Astrocyte (in vitro differentiated cells and primary cell): ENCODE results near the gene THAP5. TPM values are rescaled to one million over a fixed set of nuclear protein-coding genes. Genes with fewer than 3 reads are reported as not detected.

ENCODE experiments used
- DNase-seq: peaks from one replicate; pipeline ENCODE4 v3.0.0-alpha.2; 2010; ENCODE audit warnings: low read depth
- FAIRE-seq: peaks from 2 replicates; lab custom pipeline; 2011; peaks lifted over from hg19 to GRCh38; lab: Jason Lieb, UNC
- H2AFZ ChIP-seq: 2 replicates; pipeline ENCODE4 v1.6.0; 2012; ENCODE audit warnings: low read depth, low read length, inconsistent platforms
- H3K27ac ChIP-seq: 2 replicates; pipeline ENCODE4 v1.5.1; 2011; ENCODE audit warnings: low read depth, low read length, inconsistent platforms
- H3K27me3 ChIP-seq: 2 replicates; pipeline ENCODE4 v1.6.0; 2011; ENCODE audit warnings: low read length, inconsistent platforms; ENCODE audit not compliant: insufficient read depth
- H3K36me3 ChIP-seq: 2 replicates; pipeline ENCODE4 v1.5.1; 2011; ENCODE audit warnings: low read length, inconsistent platforms; ENCODE audit not compliant: insufficient read depth
- H3K4me1 ChIP-seq: 2 replicates; pipeline ENCODE4 v1.5.1; 2011; ENCODE audit warnings: low read length, inconsistent platforms; ENCODE audit not compliant: insufficient read depth
- H3K4me2 ChIP-seq: 2 replicates; pipeline ENCODE4 v1.6.0; 2012; ENCODE audit warnings: low read length, inconsistent platforms
- H3K4me3 ChIP-seq: 2 replicates; pipeline ENCODE4 v1.5.1; 2011; ENCODE audit warnings: low read depth, mild to moderate bottlenecking, low read length, inconsistent platforms; ENCODE audit not compliant: insufficient read depth
- H3K79me2 ChIP-seq: 2 replicates; pipeline ENCODE4 v1.6.0; 2012; ENCODE audit warnings: mild to moderate bottlenecking, low read length, inconsistent platforms; ENCODE audit not compliant: insufficient read depth
- H3K9ac ChIP-seq: 2 replicates; pipeline ENCODE4 v1.6.0; 2012; ENCODE audit warnings: mild to moderate bottlenecking, low read length, inconsistent platforms
- H3K9me3 ChIP-seq: 2 replicates; pipeline ENCODE4 v1.5.1; 2012; ENCODE audit warnings: low read depth, mild to moderate bottlenecking, low read length, inconsistent platforms; ENCODE audit not compliant: insufficient read depth
- H4K20me1 ChIP-seq: 2 replicates; pipeline ENCODE4 v1.6.0; 2012; ENCODE audit warnings: low read length, inconsistent platforms; ENCODE audit not compliant: insufficient read depth
- H3K27ac Mint-ChIP-seq: one replicate; pipeline ENCODE4 v1.8.0; 2021; ENCODE audit warnings: mild to moderate bottlenecking, mixed read lengths; ENCODE audit not compliant: unreplicated experiment
- H3K27me3 Mint-ChIP-seq: one replicate; pipeline ENCODE4 v1.8.0; 2021; ENCODE audit warnings: low read depth, mixed read lengths; ENCODE audit not compliant: unreplicated experiment
- H3K36me3 Mint-ChIP-seq: one replicate; pipeline ENCODE4 v1.8.0; 2021; ENCODE audit warnings: low read depth, mixed read lengths; ENCODE audit not compliant: unreplicated experiment
- H3K4me1 Mint-ChIP-seq: one replicate; pipeline ENCODE4 v1.8.0; 2021; ENCODE audit warnings: low read depth, mixed read lengths; ENCODE audit not compliant: unreplicated experiment
- H3K4me3 Mint-ChIP-seq: one replicate; pipeline ENCODE4 v1.8.0; 2021; ENCODE audit warnings: mild to moderate bottlenecking, moderate library complexity, mixed read lengths; ENCODE audit not compliant: unreplicated experiment
- H3K9me3 Mint-ChIP-seq: one replicate; pipeline ENCODE4 v1.8.0; 2021; ENCODE audit warnings: mild to moderate bottlenecking, mixed read lengths; ENCODE audit not compliant: unreplicated experiment
- CTCF ChIP-seq: IDR thresholded peaks from 2 replicates; pipeline ENCODE4 v1.5.1; 2011; ENCODE audit warnings: low read depth, mild to moderate bottlenecking, inconsistent platforms, low read length, moderate library complexity; ENCODE audit not compliant: insufficient read depth
- EZH2 ChIP-seq: IDR thresholded peaks from 2 replicates; pipeline ENCODE4 v1.6.1; 2012; ENCODE audit warnings: mild to moderate bottlenecking, low read length, inconsistent platforms; ENCODE audit not compliant: insufficient read depth
- total RNA-seq: library from RNA; stranded (reverse); gene quantifications from 2 replicates; pipeline ENCODE4 v1.2.1, GENCODE V29; 2021

The THAP5 gene
- total RNA-seq, 1 donor from 2014 or later = 18.8 TPM

- Histone ChIP-seq H3K4me3 (no peak overlapping the region), H3K36me3 (peaks cover 9% of the 10 kb centered on the region), H3K9ac (no peak overlapping the region), H3K79me2 (peaks cover 5% of the 10 kb centered on the region), H4K20me1 (peaks cover 6% of the 10 kb centered on the region), H3K9me3 (peaks cover 3% of the 10 kb centered on the region), H3K4me1 (no peaks in the 10 kb centered on the region), H3K27me3 (no peaks in the 10 kb centered on the region), H3K27ac (no peak overlapping the region), H3K4me2 (no peak overlapping the region), H2AFZ (no peak overlapping the region)
- TF ChIP-seq EZH2 (no peak), CTCF (no peak)
- H3K4me1 Mint-ChIP-seq = peaks cover 11% of the 10 kb centered on the region
- H3K4me3 Mint-ChIP-seq = no peak overlapping the region
- no peaks in the 10 kb centered on the region for H3K27me3 Mint-ChIP-seq
- H3K9me3 Mint-ChIP-seq = no peaks in the 10 kb centered on the region
- H3K27ac Mint-ChIP-seq = no peak overlapping the region
- FAIRE-seq (no peak), DNase-seq (no peak)
- peaks cover 10% of the 10 kb centered on the region for H3K36me3 Mint-ChIP-seq
These were observed 9.4 kb upstream of the THAP5 start for GRCh38 chr7:108578937-108579336.

- TF ChIP-seq EZH2 (no peak), CTCF (no peak)
- Histone ChIP-seq H3K9ac (no peak overlapping the region), H3K27me3 (no peaks in the 10 kb centered on the region), H3K9me3 (peaks cover 3% of the 10 kb centered on the region), H3K27ac (no peak overlapping the region), H3K79me2 (peaks cover 29% of the 10 kb centered on the region), H3K4me1 (peaks cover 3% of the 10 kb centered on the region), H3K36me3 (peaks cover 23% of the 10 kb centered on the region), H4K20me1 (peaks cover 27% of the 10 kb centered on the region), H2AFZ (no peak overlapping the region), H3K4me3 (no peak overlapping the region), H3K4me2 (no peak overlapping the region)
- Mint-ChIP-seq H3K27ac (no peak overlapping the region), H3K4me1 (peaks cover 2% of the 10 kb centered on the region), H3K4me3 (no peak overlapping the region), H3K9me3 (no peaks in the 10 kb centered on the region), H3K36me3 (peaks cover 10% of the 10 kb centered on the region), H3K27me3 (no peaks in the 10 kb centered on the region)
- no peak for FAIRE-seq
- DNase-seq = no peak
These were observed 6.6 kb upstream of the THAP5 start for GRCh38 chr7:108576116-108576515.

GRCh38 chr7:108575156-108575555 is 5.7 kb upstream of the THAP5 start:
- Histone ChIP-seq H3K27me3 (no peaks in the 10 kb centered on the region), H2AFZ (no peak overlapping the region), H3K4me3 (no peak overlapping the region), H3K36me3 (peaks cover 23% of the 10 kb centered on the region), H3K27ac (no peak overlapping the region), H3K79me2 (peaks cover 39% of the 10 kb centered on the region), H3K4me2 (no peak overlapping the region), H3K9ac (no peak overlapping the region), H3K9me3 (peaks cover 3% of the 10 kb centered on the region), H4K20me1 (peaks cover 32% of the 10 kb centered on the region), H3K4me1 (peaks cover 3% of the 10 kb centered on the region)
- TF ChIP-seq CTCF (no peak), EZH2 (no peak)
- no peak for FAIRE-seq
- Mint-ChIP-seq H3K27ac (no peak overlapping the region), H3K9me3 (no peaks in the 10 kb centered on the region), H3K27me3 (no peaks in the 10 kb centered on the region), H3K4me3 (no peak overlapping the region), H3K36me3 (peaks cover 10% of the 10 kb centered on the region), H3K4me1 (peaks cover 2% of the 10 kb centered on the region)
- DNase-seq = no peak
